Right lung (tissue), 10 donors: ENCODE measurements around the gene GALNT12. TPM values are rescaled to one million over a fixed set of nuclear protein-coding genes. Genes with fewer than 3 reads are reported as not detected.

Source experiments
- DNase-seq, 2 donors: peaks; one replicate each; pipeline ENCODE4 v3.0.0-alpha.2; 2013
- long read RNA-seq, 8 donors: transcript quantifications; one replicate each; lab custom pipeline, GENCODE V29; 2026
- polyA plus RNA-seq, 5 donors: library from polyadenylated mRNA; unstranded; fragments of 120-200 nt; gene quantifications; one replicate each; pipeline versions ENCODE4 v1.2.1 to v1.2.3, GENCODE V29; 2013; ENCODE audit warnings: inconsistent platforms in 1 of 5, low replicate concordance in 1 of 5; ENCODE audit not compliant: insufficient read length in 5 of 5, insufficient read depth in 1 of 5

The GALNT12 gene, protein sequence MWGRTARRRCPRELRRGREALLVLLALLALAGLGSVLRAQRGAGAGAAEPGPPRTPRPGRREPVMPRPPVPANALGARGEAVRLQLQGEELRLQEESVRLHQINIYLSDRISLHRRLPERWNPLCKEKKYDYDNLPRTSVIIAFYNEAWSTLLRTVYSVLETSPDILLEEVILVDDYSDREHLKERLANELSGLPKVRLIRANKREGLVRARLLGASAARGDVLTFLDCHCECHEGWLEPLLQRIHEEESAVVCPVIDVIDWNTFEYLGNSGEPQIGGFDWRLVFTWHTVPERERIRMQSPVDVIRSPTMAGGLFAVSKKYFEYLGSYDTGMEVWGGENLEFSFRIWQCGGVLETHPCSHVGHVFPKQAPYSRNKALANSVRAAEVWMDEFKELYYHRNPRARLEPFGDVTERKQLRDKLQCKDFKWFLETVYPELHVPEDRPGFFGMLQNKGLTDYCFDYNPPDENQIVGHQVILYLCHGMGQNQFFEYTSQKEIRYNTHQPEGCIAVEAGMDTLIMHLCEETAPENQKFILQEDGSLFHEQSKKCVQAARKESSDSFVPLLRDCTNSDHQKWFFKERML
- 10 to 100 TPM; 16.2 to 22.1 (median 21.0) TPM for polyA plus RNA-seq
- long read RNA-seq, donor 1, partial matches to known transcripts: 5 of 7 reads
- long read RNA-seq, donor 1, other reads (novel, unspliced or antisense): 0 of 7 reads
- long read RNA-seq, donor 2, transcript GALNT12-201 (10 exons, 2,735 nt): major isoform, 10 of 10 reads
- long read RNA-seq, donor 2, partial matches to known transcripts: 0 of 10 reads
- long read RNA-seq, donor 2, other reads (novel, unspliced or antisense): 0 of 10 reads
- long read RNA-seq, donor 3, partial matches to known transcripts: 30 of 31 reads
- long read RNA-seq, donor 3, other reads (novel, unspliced or antisense): 0 of 31 reads
- long read RNA-seq, donor 4, partial matches to known transcripts: 0 of 1 reads
- long read RNA-seq, donor 4, other reads (novel, unspliced or antisense): 0 of 1 reads
- long read RNA-seq, donor 5, transcript GALNT12-201 (10 exons, 2,735 nt): major isoform, 5 of 5 reads
- long read RNA-seq, donor 5, partial matches to known transcripts: 0 of 5 reads
- long read RNA-seq, donor 5, other reads (novel, unspliced or antisense): 0 of 5 reads
- long read RNA-seq, donor 6, partial matches to known transcripts: 6 of 11 reads
- long read RNA-seq, donor 6, other reads (novel, unspliced or antisense): 0 of 11 reads
- long read RNA-seq, donor 7, partial matches to known transcripts: 5 of 7 reads
- long read RNA-seq, donor 7, other reads (novel, unspliced or antisense): 0 of 7 reads
- long read RNA-seq, donor 8, partial matches to known transcripts: 7 of 8 reads
- long read RNA-seq, donor 8, other reads (novel, unspliced or antisense): 0 of 8 reads

DNA sequence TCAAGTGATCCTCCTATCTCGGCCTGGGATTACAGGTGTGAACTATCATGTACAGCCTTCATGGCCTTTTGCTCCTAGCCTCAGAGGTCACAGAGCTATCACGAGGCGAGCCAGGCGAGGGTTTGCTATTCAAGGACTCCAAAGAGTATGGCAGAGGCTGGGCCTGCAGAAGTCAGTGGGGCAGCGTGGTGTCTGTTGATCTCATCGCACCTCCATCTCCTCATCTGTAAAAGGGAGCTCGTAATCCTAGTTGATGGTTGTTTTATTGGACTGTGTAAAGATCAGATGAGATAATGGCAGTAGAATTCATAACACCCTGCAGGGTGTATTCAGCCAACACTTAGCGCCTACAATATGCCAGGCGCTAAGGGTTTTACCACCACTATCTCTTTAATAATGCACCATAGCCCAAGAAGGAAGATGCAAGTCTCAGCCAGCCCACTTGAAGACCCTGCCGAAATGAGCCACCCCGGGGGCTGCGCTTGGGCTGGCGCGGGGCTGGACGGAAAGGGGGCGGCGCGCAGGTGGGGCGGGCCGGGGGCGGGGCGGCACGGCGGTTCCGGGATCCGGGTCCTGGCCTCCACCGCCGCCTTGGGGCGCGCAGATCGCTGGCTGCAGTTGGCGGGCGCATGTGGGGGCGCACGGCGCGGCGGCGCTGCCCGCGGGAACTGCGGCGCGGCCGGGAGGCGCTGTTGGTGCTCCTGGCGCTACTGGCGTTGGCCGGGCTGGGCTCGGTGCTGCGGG, at the start of gene GALNT12:
Gene GALNT12, plus strand, starts transcription at position 601 of the 744 bp plus-strand sequence. Its CDS starts 29 bp downstream, at position 630.
- no peak for DNase-seq

DNA sequence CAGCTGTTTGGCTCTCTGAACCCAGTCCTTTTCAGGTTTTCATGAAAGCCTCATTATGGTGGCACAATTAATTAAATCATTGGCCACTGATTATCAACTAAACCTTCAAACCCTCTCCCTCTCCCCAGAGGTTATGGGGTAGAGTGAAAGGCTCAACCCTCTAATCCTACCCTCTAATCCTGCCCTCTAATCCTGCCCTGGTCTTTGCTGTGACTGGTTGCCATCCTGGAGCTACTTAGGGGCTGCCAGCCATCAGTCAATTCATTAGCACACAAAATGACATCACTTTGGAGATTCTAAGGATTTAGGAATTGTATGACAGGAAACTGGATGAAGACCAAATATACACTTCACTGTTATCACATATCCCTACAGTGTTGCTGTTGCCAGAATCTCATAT, 47.2 kb upstream of the GALNT12 start:
- no peak for DNase-seq

DNA sequence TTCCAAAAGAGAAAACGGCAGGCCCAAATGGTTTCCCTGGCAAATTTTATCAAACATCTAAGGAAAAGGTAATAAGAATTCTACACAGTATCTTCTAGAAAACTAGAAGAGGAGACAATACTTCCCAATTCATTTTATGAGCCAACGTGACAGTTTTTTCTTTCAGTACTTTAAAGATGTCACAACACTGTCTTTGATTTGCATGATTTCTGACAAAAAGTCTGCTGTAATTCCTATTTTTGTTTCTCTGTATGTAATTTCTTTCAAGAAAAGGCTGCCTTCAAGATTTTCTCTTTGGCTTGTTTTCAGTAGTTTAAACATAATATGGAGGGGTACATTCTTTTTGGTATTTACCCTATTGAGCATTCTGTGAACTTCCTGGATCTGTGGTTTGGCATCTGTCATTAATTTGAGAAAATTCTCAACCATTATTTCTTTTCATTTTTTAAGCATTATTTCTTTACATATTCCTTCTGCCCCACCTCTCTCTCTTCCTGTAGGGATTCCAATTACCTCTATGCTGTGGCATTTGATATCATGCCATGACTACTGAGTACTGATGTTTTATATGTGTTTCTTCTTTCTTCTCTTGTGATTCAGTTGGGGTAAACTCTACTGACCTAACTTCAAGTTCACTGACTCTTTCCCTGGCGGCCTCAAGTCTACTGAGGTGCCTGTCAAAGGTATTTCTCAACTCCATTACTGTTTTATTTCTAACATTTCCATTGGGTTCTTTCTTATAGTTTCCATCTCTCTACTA, 43.3 kb upstream of the GALNT12 start:
- no peak for DNase-seq

DNA sequence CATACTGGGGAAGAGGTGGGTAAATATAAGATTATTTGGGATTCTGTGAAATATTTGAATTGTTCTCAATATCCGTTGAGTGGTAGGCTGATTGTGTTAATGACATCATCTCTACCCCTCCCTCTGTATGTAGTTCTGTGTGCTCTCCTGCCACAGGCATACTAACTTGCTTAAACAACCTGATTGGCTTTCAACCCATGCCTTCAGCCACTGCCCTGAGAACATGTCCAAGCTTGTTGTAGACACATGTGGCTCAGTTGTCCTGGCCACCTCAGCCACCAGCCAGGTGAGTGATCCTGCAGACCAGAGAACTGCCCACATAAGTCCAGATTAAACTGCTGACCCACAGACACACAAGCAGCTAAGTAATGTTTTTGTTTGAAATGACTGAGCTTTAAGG, 42.2 kb upstream of the GALNT12 start:
- DNase-seq: no peak

DNA sequence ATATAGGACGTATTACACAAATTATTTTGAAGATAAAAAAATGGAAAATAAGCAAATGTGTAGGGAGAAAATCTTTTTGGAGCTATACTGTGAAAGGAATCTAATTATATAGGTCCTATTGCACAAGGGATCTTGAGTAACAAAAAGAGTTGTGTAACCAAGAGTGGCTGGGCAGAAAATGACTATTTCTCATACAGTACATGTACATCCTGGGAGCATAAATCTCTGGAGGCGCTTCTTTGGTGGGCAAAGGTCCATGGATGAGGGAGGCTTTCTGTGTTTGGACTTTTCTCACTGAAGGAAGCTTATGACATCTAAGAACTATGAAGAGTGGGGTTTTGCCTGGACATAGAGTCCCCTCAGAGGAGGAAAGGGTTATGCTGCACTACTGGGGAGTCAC, 40.9 kb upstream of the GALNT12 start:
- DNase-seq: no peak

DNA sequence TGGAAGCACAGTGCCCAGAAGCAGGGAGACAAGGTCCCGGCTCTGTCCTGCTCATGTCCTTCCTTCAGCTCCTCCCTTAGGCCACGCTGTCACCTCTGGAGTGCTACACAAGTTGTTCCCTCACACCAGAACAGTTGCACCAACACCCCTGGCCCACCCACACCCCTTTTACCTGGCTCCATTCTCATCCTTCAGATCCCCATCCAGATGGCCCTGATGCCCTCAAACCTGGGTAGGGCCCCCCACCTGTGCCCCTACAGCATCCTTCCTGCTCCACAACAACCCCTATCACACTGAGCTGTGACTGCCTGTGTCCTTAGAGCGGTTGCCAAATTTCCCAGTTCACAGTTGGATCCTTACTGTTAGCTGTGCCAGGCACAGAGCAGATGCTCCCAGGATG, 40.3 kb upstream of the GALNT12 start:
- no peak for DNase-seq

DNA sequence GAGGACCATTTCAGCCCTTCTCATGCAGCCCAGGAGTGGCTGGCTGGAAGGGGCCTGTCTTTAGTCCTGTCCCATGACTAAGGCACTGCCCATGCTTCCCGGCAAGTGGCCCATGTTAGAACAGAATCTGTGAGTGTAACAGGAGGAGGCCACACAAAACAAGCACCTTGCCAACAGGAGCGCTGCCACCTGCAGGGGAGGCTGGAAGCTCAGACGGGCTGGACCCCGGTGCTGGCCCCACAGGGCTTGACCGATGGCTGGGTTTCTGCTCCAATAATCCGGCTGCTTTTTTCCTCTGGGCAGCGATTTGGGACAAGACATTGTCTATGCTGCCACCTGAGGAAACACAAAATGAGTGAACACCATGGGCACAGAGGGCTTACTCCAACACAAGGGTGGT, 39.6 kb upstream of the GALNT12 start:
- DNase-seq: no peak

DNA sequence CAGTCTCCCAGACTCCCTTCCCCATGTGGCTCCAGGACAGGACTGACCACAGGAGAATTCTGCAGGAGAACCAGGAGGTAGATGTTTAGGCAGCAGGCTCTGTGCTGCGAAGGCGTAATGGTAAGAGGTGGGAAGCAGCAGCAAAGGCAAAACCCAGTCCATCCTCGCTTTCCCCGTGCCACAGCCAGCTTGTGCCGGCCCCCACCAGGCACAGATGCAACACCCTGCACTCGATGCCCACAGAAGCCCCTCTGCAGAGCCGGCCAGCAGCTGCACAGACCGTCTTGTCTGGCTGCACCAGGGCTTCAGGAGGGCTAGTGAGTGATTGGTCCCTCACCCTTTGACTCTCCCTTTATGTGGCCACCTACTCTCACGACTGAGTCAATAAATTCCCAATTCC, 39.1 kb upstream of the GALNT12 start:
- no peak for DNase-seq

DNA sequence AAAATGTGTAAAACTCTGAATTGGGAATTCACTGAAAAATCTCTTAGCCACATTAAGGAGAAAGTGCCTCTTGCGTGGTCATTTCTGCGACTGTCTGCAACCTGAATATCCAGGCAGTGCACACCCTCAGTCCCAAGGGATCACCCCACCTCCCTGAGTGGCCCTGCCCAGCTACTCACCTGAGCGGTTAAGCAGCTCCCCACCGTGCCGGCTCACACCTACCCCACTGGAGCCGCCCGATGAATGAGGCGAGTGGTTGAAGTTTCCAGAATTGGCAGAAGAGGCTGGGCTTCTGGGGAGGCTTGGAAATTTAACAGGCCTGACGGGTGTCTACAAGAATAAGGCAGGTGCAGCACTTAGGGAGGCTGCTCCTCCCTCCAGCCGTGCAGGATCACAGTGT, 36.8 kb upstream of the GALNT12 start:
- no peak for DNase-seq

DNA sequence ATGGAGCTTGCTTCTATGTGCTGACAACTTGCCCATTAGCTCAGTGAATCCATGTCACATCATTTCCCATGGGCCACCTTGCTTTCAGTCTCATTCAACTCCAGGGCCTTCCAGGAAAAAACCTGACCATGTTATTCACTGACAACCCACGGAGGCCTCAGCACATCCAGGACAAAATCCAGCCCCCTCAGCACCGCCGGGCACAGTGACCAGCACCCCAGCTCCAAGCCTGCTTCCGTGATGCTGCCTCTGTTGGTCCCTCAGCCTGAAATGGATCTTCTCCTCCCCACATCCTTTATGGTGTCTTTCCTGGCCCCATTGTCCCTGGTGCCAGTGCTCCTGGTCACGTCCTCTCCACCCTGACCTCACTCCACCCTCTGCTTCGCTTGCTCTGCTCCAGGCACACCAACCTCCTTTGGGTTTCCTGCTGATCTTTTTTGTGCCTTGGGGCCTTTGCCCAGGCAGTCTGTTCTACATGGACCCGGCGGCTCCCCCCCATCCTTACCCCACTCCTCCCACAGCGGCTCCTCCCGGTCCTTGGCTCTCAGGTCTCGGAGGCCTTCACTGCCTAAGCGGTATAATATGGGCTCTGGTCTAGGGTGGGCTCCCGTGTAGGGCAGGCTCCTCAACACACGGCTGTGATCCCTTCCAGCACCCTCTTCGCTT, 36.1 kb upstream of the GALNT12 start:
- no peak for DNase-seq

DNA sequence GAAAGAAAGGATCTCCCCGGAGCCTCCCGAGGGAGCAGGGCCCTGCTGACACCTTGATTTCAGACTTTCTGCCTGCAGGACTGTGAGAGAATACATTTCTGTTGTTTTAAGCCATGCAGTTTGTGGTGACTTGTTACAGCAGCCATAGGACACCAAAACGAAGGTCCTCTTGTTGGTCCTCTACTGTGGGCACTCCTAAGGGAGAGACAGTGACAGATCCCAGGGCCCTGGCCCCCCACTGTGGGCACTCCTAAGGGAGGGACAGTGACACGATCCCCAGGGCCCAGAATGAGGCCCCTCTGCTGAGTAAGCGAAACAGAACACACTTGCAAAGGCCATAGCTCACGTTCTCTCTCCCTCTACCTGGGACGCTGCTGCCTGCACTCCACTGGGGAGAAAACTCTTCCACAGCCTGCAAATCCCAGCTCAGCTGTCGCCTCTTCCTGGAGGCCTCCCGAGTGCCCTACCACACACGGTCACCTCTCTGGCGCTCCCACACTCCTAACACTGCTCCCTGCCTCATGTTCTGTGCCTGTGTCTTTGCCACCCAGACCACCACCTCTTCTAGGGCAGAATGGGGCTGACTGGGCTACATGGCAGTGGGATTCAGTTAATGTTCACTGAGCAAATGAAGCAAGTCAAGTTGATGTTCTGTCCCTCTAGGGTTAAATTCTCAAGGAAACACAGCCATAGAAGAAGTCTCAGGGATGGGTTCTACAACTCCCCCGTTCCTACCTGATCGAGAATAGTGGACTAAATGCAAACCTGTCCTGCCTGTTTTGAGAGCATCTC, 34.9 kb upstream of the GALNT12 start:
- DNase-seq: no peak

DNA sequence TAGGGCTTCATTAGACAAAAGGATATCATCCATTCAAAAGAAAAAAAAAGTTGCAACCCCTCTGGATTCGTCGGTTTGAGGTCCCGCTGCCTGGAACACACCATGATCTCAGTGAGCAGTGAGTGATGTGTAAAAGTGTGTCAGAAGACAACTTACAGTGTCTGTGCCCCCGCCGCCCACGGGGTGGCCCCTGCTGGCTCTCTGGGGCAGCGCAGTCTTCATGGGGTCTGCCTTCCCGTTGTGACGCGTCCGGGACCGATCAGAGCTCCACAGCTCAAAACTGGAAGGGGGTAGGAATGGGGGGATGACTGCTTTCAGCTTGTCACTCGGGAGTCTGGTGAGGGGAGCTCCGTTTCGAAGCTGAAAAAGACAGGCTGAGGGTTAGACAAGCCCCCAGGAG, 33.7 kb upstream of the GALNT12 start:
- no peak for DNase-seq

DNA sequence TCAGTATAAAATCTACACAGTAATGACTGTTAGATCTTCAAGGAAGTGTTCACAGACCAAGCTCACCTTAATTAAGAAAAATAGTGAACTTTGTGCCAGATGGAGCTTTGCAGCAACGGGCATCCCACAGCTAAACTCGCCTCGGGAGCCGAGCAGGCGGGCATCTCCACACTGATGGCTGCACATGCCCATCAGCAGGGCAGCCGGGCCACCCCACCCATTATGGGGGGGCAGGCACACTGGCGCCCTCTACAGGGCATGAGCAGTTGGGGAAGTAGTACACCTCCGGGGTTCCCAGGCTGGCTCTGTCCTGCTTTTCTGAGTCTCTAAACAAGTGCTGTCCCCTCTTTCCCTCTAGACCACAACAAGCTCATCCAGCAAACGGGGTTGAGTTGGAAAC, 32.7 kb upstream of the GALNT12 start:
- DNase-seq: no peak

DNA sequence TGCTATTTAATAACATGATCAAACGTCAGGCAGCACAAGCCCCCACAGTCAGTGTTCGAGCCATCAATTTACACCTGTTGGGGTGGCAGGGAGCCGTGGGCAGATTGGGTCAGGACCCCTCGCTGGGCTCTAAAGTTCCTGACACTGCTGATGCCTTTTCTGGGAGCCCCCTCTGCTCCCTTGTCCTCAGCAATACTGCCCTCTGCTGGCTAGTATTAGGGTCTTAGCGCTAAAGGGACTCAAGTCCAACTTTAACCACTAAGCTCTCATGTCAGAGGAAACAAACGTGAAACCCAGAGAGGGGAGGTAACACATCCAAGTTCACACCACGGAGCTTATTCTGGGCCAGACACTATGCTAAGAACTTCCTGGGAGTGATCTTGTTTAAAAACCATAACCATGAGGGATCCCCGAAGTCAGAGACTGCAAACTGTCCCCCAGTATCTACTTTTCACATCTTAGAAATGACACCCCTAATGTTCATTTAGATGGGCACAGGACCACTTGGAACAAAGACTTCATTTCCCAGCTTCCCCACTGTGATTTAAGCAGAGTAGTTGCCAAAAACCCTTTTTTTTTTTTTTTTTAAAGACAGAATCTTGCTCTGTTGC, 31.5 kb upstream of the GALNT12 start:
- peak in 1 of 2 donors; percentile 39 for DNase-seq

DNA sequence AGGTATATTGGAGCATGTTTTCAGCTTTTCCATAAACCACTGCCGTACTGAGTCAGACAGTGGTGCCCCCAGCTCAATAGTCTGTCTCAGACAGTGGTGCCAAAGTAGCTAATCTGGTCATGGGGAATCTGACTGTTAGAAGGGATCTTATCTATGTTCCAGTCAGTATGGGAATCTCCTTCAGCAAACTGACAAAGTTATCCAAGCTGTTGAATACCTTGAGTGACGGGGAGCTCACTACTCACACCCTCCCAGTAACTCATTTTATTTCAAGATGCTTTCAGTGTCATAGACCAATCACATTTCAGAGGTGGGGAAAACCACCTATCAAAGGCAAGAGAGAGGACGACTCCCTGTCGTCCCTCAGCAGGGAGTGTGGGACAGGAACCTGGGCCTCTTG, 29.9 kb upstream of the GALNT12 start:
- no peak for DNase-seq

DNA sequence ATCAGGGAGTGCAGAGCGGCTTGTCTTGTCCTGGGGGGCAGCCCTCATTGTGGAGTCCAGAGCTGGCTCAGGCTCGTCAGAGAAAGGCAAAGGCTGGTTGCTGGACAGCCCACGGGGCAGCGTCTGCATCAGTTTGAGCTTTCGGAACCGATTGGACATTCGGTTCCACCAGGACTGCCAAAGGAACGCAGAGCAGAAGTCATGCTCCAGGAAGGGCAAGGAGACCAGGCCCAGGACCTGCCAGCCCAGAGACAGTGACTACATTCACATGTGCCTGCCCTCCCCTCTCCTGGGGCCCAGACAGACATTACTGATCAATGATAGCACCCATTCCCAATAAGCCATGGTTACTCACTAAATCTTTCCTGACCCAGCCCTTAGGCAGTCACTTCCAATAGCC, 29.2 kb upstream of the GALNT12 start:
- DNase-seq: no peak

DNA sequence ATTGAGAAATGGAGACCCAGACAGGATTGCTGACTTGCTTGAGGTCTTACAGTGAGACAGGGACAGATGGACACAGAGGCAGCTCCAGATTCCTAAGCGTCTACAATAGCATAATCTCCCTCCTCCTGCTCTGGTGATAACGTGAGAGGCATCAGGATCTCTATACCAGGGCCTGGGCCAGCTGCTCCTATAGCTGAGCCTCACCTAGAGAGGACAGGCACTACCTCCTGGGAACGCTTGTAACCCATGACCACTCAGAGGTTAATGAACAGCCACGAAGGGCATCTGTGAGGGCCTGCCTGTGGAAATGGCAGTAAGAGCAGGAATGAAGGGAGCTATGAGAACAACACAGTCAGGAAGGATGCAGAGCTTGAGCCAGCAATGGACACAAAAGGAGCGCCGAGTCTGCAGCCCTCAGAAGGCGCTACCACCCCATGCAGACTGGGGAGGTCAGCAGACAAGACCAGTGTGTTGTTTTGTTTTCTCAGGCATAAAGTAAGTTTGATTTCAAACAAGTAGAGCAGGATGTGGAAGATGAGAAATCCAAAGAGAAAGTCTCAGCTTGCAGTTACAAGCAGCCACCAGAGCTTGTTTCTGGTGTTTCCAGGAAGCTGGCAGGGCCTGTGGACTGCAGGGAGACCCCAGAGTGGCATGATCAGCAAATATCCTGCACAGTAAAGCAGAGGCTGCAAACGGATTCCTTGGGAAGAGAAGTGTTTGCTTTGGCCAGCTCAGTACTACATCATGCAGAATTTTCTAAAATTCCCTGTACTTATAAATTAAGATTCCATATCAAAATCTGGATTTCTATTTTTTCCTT, 28.5 kb upstream of the GALNT12 start:
- peak in 1 of 2 donors; percentile 42 for DNase-seq
